ENCODE measurements around the gene SLC35E3.

GRCh38 chr12:68813242-68813593 lies 67.2 kb downstream of the SLC35E3 start:
- TF ChIP-seq POLR2A (IDR thresholded peaks at IDR 0.05) (no peak), CTCF (IDR thresholded peaks at IDR 0.05) (no peak), POLR2AphosphoS5 (IDR thresholded peaks at IDR 0.05) (no peak)

All from breast epithelium (tissue), 3 donors.